D341Med (cell line): ENCODE data around the gene FAM168A.
"Not testable (repeated sequence)": the region's sequence is repeated elsewhere in the genome, so short reads cannot be mapped to it uniquely, and the experiment has no call there.

Source experiments
- DNase-seq: peaks from one replicate; pipeline ENCODE4 v3.0.0; 2012; ENCODE audit warnings: low spot score

Gene FAM168A

DNA sequence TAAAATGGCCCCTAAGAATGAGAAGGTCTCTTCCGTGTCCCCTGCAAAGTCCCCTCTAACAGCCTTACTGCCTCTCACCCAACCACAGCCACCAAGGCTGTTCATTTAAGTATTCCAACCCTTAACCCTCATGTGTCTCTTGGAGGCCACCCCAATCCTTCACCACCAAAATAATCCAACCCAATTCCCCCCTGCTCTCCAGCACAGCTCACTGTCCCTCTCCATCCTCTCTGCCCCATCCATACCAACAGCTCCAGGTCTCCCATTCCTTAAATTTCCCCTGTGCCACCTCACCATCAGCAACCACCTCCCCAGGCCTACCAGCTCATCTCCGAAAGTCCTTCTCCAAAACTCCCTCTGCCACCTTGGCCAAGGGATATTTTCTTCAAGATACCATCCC, 1.4 kb downstream of the FAM168A start:
- no peak for DNase-seq

DNA sequence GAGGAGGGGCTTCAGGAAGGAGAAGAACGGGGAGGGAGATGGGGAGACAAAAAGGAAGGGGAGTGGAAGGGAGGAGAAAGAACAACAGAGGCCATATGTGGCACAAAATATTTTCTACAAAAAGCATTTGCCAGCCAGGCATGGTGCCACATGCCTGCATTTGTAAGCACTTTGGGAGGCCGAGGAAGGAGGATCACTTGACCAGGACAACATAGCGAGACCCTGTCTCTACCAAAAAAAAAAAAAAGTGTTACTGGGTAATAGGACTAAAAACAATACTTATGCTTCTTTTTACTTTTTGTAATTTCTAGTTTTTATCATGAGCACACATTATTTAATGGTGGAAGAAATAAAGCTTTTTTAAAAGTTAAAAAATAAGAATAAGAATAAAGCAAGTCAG, 5.3 kb downstream of the FAM168A start:
- no peak for DNase-seq

DNA sequence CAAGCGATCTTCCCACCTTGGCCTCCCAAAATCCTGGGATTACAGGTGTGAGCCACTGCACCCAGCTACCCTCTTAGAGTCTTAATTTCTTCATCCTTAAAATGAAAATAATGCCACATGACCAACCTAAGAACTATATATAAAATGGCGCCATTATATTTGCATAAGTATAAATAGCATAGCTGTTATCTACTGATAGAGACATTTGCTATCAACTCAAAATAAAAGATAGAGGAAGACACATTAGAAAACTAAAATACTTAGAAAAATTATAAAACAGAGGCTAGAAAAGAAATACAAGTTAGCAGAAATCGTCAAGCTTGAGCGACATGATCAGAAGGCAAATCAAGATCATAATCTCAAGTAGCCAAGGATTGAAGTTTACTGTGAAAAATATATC, 6.2 kb downstream of the FAM168A start:
- DNase-seq: no peak

DNA sequence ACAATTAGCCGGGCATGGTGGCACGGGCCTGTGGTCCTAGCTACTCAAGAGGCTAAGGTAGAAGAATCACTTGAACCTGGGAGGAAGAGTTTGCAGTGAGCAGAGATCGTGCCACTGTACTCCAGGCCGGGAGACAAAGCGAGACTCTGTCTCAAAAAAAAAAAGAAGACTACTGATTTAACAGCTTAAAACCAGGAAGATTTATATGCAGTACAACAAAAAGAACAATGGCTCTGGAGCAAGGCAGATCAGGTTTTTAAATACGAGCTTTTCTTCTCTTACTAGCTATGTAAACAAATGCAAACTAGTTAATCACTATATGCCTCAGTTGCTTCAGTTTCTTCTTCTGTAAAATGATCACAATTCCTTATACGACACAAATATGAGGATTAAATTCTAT, 6.9 kb downstream of the FAM168A start:
- DNase-seq: no peak

DNA sequence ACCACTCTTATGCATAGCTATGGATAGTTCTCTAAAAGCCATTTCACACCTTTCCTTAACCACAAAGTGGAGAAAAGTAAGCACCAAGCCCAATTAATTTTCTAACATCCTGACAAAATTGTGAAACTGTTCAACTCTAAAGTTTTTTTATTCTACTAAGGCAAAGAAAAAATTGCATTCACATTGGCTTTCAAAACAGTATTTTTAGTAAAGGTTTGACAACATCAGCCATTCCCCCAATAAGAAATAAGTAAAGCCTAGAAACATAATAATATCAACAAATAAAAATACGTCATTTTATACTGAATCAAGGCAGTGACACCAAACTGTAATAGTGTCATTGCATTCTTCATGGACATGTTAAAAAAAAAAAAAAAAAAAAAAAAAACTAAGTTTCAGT, 11.1 kb downstream of the FAM168A start:
- no peak for DNase-seq

DNA sequence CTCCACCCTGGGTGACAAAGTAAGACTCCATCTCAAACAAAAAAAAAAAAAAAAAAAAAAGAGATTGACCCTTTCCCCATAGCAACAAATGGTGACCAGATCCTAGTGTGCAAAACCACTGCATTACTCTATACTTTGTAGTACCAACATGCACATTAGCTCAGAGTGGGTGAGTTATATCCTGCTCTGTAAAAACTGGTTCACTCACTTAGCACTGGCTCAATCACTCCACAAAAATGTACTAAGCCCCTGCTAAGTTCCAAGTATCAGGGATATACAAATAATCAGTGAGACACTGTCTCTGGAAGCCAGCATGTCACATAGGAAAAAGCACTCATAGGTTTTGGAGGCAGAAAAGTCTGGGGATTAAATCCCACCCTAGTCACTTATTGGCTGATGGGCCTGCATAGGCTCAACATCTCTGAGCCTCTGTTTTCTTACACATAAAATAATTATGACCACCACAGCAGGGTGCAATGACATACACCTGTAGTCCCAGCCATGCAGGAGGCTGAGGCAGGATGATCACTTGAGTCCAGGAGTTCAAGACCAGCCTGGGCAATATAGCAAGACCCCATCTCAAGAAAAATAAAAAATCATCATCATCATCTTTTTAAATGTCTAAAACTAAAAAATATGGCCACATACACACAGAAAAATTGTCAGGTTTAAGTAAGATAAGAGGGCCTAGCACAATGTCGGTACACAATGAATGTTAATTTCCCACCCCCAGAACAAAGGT, 11.9 kb downstream of the FAM168A start:
- no peak for DNase-seq

DNA sequence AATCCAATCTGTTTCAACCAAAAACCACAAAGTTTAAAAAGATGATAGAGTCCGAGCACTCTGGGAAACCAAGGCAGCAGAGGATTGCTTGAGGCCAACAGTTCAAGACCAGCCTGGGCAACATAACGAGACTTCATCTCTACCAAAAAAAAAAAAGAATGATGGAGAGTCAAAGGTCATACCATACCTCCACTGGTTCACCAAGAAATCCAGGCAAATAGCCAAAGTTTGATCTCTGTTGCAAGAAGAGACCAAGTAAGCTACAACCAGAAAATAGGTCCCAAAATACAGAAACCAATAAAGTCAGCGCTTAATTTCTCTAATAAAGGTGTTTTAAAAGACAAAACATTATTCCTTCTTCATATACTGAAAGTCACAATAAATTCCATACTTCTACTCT, 13.1 kb downstream of the FAM168A start:
- no peak for DNase-seq

DNA sequence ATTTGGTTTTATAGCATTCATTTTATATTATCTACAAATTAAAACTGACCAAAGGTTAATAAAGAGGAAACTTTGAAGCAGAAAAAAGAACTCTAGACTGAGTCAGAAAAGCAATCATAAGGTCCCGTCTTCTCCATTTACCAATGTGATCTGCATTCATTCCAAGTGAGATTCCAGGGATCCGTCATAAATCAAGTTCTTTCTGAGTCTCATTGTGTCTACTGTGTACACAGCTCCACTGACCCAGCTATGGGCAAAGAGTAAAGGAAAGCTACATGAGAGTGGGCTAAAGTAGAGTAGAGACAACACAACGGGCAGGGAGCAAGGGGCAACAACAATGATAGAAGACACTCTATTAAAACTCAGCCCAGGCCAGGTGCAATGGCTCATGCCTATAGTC, 15.3 kb downstream of the FAM168A start:
- no peak for DNase-seq

DNA sequence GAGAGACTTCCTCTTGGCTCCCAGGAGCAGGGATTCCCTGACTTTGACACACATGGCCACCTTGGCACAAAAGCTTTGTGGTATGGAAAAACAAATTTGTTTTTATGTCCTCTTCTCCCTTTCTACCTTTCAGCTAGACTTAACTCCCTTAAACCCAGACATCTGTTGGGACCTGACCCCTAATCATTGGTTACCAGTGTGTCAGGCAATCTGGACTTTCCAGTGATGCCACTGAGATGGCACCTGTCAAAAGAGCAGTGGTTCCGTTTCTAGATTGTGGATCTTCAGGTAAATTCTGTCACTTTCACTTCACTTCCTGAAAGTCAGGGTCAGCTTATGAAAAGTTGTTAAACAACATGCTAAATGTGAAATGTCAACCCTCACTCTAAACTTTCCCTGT, 17.2 kb downstream of the FAM168A start:
- DNase-seq: not testable (repeated sequence)

DNA sequence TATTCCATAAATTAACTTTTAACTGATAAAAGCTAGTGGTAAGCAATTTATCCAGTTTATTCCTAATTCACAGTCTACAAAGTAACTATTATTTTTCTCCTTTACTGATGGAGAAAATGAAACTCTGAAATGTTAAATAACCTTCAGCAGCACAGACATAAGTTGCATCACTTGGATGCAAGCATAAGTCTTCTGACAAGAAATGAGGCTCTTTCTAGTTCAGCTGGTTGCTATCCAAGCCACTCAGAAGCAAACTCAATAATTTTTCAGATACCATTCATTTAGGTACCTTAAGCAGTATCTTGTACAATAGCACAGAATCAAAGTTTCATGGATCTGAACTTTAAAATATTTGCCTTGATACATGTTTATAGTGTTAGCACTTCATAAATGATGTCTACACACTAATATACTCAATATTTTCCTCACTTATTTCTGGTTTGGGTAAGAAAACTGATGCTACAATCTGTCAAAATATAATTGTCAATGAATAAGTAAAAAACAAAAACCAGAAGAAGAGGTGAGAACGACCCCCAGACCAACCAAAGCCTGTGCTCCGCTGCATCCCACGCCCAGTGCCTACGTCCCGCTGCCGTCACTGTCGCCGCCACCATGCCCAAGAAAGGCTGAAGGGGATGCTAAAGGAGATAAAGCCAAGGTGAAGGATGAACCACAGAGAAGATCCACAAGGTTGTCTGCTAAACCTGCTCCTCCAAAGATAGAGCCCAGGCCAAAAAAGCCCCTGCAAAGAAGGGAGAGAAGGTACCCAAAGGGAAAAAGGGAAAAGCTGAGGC, 18.1 kb downstream of the FAM168A start:
- DNase-seq: no peak

DNA sequence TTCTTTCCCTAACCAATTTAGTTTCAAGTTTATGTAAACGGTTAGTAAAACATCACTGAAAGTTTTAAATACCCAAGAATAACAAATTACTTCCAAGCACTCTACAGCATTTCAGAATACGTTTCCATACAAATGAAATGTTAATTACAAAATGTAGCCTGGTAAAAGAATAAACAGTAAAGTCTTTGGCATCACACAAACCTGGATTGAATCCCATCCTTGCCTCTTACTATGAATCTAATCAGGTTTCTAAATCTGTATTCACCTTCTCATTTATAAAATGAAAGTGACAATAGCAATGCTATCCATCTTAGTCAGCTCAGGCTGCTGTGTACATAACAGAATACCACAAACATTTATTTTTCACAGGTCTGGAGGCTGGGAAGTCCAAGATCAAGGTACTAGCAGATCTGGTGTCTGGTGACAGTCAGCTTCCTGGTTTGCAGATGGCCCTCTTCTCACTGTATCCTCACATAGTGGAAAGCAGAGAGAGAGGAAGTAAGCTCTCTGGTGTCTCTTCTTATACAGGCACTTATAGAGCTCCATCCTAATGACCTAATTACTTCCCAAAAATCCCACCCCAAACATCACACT, 19.2 kb downstream of the FAM168A start:
- DNase-seq: no peak

DNA sequence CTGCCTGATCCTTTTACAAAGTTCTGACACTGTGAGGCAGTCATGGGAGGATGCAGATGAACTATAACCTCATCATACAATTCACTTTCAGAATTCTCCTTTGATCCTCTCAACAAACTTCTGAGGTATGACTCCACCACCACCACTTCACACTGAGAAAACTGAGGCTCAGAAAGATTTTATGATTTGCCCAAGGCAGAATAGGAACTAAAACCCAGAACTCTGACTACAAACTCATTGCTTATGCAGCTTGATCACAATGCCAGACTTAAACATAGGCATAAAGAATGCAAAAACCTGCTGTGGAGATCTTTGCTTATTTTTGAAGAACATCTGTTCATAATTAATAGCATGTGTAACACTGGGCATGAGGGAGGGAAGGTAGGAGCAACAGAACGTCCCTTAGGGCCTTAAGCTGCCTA, 20.4 kb downstream of the FAM168A start:
- no peak for DNase-seq

DNA sequence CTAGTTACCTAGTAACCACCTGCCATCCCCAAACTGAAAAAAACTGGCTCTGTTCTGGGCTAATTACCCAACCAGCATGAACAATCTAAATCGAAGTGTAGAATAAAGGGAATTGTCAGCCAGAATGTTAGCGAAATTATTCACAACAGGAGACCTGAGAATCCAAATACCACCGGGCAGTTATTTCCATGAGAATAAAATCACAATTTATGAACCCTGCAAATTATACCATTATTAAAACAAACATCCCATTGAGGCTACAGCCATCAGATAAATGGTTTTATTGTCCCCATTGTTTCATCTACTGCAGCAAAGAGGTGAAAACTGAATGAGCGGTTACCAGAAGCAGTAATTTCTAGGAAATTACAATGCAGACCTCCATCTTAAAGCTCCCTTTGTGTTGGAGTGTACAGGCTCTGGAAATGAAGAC, 21.7 kb downstream of the FAM168A start:
- no peak for DNase-seq

DNA sequence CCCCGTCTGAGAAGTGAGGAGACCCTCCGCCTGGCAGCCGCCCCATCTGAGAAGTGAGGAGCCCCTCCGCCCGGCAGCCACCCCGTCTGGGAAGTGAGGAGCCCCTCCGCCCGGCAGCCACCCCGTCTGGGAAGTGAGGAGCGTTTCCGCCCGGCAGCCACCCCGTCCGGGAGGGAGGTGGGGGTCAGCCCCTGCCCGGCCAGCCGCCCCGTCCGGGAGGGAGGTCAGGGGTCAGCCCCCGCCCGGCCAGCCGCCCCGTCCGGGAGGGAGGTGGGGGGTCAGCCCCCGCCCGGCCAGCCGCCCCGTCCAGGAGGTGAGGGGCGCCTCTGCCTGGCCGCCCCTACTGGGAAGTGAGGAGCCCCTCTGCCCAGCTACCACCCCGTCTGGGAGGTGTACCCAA, 25.9 kb downstream of the FAM168A start:
- DNase-seq: not testable (repeated sequence)

DNA sequence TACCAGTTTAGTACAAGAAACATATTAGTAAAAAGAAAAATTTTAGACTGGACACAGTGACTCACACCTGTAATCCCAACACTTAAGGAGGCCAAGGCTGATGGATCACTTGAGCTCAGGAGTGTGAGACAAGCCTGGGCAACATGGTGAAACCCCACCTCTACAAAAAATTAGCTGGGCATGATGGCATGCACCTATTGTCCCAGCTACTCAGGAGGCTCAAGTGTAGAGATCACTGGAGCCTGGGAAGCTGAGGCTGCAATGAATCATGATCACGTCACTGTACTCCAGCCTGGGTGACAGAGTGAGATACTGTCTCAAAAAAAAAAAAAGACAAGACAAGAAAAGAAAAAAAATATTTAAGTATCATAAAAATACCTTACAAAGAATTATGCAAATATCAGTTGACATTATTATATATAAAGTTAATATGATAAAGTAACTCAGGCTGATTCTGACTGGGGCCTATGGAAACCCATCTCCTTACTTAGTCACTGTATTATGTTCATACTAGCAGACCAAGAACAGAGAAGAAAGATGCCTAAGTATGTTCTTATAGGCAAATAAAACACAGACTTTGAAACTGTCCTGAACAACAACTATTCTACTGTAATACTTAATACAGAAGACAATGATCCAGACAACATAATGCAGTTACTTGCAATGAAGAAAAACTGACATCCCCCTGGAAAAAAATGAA, 27.3 kb downstream of the FAM168A start:
- no peak for DNase-seq

DNA sequence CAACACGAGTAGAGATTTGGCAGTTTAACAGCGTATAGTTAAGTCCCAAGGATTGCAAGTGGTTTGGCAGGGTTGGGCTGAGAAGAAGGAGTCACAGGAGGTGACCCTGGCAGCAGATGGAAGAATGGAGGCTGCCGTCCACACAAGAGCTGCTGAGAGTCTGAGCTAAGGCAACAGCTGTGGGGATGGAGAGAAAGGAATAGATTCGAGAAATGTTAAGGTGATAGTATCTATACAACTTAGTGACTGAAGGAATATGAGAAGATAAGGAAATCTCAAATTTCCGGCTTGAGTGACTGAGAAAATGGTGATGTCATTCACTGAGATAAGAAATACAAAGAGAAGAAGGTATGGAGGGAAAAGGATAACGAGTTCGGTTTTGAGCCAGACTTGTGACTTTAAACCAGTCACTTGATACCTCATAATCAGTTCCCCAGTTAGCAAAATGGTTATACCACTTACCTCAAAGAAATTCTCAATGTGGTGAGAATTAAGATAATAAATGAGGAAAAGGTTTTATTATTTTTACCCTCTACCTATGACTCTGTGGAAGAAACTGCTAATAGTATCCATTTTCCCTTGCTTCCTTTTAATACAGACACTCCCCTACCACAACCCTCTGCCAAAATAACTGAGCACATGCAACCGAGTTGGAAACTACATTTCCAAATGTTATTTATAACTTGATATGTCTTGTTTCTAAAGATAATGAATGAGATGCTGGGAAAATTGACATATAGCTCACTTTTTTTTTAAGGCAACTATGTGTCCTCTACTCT, 30.7 kb downstream of the FAM168A start:
- DNase-seq: no peak

DNA sequence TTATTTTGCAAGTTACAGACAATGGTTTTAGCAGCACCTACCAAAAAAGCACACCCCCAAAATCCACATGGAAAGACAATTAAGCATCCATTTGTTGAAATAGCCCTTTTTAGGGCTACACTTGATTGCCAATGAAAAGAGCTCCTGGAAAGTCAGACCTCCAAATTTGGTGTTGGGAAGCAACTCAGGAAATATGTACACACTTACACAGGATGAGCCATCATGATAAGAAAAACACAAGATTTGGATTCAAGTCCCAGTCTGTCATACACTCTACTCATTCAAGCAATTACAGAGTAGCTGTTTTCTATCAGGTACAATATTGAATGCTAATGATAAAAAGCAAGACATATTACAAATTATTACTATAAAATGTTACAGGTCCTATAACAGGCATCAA, 31.5 kb downstream of the FAM168A start:
- no peak for DNase-seq

DNA sequence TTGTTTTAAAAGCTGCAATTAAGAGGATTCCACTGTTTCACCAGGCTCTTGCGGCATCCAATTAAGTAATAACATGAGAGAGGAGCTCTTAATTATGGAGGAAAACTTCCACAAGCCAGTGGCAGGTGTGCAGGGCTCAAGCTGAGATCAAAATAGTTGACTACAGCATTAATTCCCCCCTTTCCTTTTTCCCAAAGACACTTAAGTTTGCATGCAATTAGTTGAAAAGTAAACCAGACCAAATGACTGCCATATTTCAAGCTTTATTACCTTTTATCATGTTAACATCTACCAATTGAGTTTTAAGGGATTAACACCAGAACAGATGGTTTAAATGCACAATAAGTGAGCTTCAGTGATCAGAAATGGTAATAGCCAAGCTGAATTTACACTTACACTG, 32.1 kb downstream of the FAM168A start:
- peak; percentile 58 for DNase-seq

DNA sequence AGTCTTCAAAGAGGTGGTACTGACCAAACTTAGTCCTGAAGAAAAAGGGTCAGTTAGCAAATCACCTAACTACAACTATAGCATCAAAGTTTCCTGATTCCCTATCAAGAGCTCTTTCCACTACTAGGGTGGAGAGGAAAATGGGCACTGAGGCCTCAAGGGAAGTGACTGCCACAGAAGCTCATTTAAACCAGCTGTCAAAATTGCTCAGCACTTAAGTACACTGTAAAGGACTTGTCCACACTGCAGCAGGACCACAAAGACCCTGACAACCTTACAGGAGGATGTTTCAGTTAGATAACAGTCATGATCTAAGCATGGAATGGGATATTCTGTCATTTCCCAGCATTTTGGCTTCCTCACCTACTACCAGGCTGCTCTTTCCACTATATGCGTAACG, 33.0 kb downstream of the FAM168A start:
- DNase-seq: no peak

DNA sequence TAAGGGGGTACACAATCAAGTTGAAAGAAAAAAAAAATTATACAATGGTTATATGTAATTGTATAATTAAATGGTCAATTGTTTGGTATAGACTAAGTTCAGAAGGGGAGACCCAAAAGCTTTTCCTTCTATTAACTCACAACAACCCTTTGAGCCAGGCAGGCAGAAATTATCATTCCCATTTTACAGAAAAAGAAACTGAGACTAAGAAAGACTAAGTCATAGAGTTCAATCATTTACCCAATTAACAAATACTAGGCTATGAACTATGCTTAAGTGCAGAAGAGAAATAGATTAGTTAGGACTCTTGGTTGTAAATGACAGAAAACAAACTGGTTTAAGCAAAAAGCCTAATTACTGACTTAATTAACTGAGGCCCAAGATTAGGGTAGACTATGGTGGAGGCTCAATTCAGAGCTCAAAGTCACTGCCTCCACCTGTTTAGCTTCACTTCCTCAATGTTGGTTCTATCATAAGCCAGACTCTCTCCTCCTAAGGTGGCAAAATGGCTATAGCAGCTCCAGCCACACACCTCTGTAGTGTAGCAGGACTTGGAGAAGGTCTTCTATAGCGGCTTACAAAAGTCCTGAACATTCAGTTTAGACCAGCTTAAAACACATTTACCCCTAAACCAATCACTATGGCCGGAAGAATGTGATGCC, 34.2 kb downstream of the FAM168A start:
- DNase-seq: no peak

DNA sequence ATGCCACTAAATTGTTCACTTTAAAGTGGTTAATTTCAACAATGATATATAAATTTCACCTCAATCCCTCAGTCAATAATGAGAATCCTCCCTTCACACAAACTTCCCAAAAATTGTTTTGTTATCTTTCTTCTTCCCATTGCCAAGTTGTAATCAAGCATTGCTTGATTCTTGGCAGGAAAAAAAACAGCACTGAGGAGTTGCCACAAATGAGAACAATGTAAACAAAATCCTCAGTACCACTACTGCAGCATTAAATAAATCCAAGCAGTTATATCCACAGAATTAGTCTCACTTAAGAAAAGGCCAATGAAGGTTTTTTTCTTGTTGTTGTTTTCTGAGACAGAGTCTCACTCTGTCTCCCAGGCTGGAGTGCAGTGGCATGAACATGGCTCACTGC, 38.2 kb downstream of the FAM168A start:
- no peak for DNase-seq
